GM12878 (cell line): ENCODE measurements around the gene MROH2B. TPM values are rescaled to one million over a fixed set of nuclear protein-coding genes. Genes with fewer than 3 reads are reported as not detected.

Experiments
- ATAC-seq: fragments of 200-7000 bp; cut with Tn5 transposase; 3 replicates; pipeline ENCODE4 v1.9.1; 2020; ENCODE audit warnings: mild to moderate bottlenecking, moderate library complexity
- BruUV-seq: library from RNA; stranded (reverse); fragments of 400-500 nt; replicated peaks from 2 replicates; lab custom pipeline; 2021; lab: Mats Ljungman, UMichigan
- CTCF ChIA-PET: fragments of 300-600 bp; sonication (Branson Sonifier 250); formaldehyde crosslinking; extraction: SDS; loops from one replicate; lab custom pipeline; 2021; ENCODE audit warnings: inconsistent platforms; lab: Yijun Ruan, JAX
- POLR2A ChIA-PET: fragments of 350-600 bp; formaldehyde crosslinking; extraction: SDS; loops from one replicate; lab custom pipeline; 2021; ENCODE audit warnings: inconsistent platforms; lab: Charles Lee
- RAD21 ChIA-PET: fragments of 300-600 bp; sonication (Branson Sonifier 250); formaldehyde crosslinking; loops from one replicate; lab custom pipeline; 2023; ENCODE audit warnings: antibody characterized with exemption; ENCODE audit not compliant: unreplicated experiment; lab: Charles Lee
- SMC1A ChIA-PET: fragments of 300-600 bp; sonication (Branson Sonifier 250); formaldehyde crosslinking; loops from one replicate; lab custom pipeline; 2023; ENCODE audit not compliant: unreplicated experiment, uncharacterized antibody; lab: Charles Lee
- DNase-seq: peaks from one replicate; pipeline ENCODE4 v3.0.0-alpha.2; 2011; ENCODE audit warnings: low read depth, low spot score
- FAIRE-seq: peaks from 3 replicates; lab custom pipeline; 2011; peaks lifted over from hg19 to GRCh38; lab: Jason Lieb, UNC
- H2AFZ ChIP-seq: 2 replicates; pipeline ENCODE4 v1.6.0; 2011; ENCODE audit warnings: low read depth, low read length, control low read depth; ENCODE audit not compliant: control insufficient read depth
- H3K27ac ChIP-seq: 2 replicates; pipeline ENCODE4 v1.5.1; 2011; ENCODE audit warnings: control low read depth; ENCODE audit not compliant: control insufficient read depth, insufficient read depth
- H3K27me3 ChIP-seq, 2 experiments: replicated peaks in 1 of 2; 2 replicates each; pipeline versions ENCODE4 v1.6.0 to v1.6.1; 2011; ENCODE audit warnings: low read length in 1 of 2; ENCODE audit not compliant: control insufficient read depth in 2 of 2, insufficient read depth in 2 of 2
- H3K36me3 ChIP-seq, 2 experiments: 2 replicates each; pipeline ENCODE4 v1.5.1; 2011; ENCODE audit warnings: low read length in 1 of 2; ENCODE audit not compliant: control insufficient read depth in 2 of 2, insufficient read depth in 2 of 2
- H3K4me1 ChIP-seq: 2 replicates; pipeline ENCODE4 v1.6.1; 2011; ENCODE audit warnings: mild to moderate bottlenecking, low read length, moderate library complexity, mixed read lengths; ENCODE audit not compliant: control insufficient read depth, insufficient read depth
- H3K4me2 ChIP-seq: 2 replicates; pipeline ENCODE4 v1.6.0; 2011; ENCODE audit warnings: control low read depth; ENCODE audit not compliant: control insufficient read depth, insufficient read depth
- H3K4me3 ChIP-seq: fragments of 200-600 bp; sonication (generic); 2 replicates; pipeline ENCODE4 v1.5.1; 2016
- H3K79me2 ChIP-seq: 2 replicates; pipeline ENCODE4 v1.6.0; 2011; ENCODE audit warnings: low read length; ENCODE audit not compliant: control insufficient read depth, insufficient read depth
- H3K9ac ChIP-seq: 2 replicates; pipeline ENCODE4 v1.8.0; 2011; ENCODE audit warnings: low read length, control low read depth, mixed read lengths; ENCODE audit not compliant: control insufficient read depth, insufficient read depth
- H3K9me3 ChIP-seq: replicated peaks from 3 replicates; pipeline ENCODE4 v1.5.1; 2011; ENCODE audit warnings: mild to moderate bottlenecking, low read length; ENCODE audit not compliant: control insufficient read depth, insufficient read depth
- H4K20me1 ChIP-seq: 2 replicates; pipeline ENCODE4 v1.6.0; 2011; ENCODE audit not compliant: control insufficient read depth, insufficient read depth
- ETV6 ChIP-seq, 2 experiments: fragments of 450-650 bp in 1 of 2; IDR thresholded peaks in 1 of 2; conservative IDR thresholded peaks in 1 of 2; 2 replicates each; pipeline ENCODE4 v1.6.1; 2014; ENCODE audit warnings: antibody characterized with exemption in 1 of 2, borderline replicate concordance in 1 of 2, low read depth in 1 of 2, mild to moderate bottlenecking in 1 of 2, moderate library complexity in 1 of 2
- HDAC6 ChIP-seq: fragments of 200-600 bp; sonication (generic); IDR thresholded peaks from one replicate; pipeline ENCODE4 v1.8.0; 2017; ENCODE audit warnings: antibody characterized with exemption; ENCODE audit not compliant: unreplicated experiment
- IKZF1 ChIP-seq: fragments of 450-650 bp; conservative IDR thresholded peaks from 2 replicates; pipeline ENCODE4 v1.6.1; 2017; ENCODE audit warnings: antibody characterized with exemption, mild to moderate bottlenecking
- KAT2A ChIP-seq: conservative IDR thresholded peaks from 2 replicates; pipeline ENCODE4 v1.6.1; 2011; ENCODE audit warnings: low read depth, low read length; ENCODE audit not compliant: control insufficient read depth
- POLR2AphosphoS5 ChIP-seq: IDR thresholded peaks from 2 replicates; pipeline ENCODE4 v1.6.1; 2011; ENCODE audit warnings: mild to moderate bottlenecking, low read length, inconsistent platforms
- RAD51 ChIP-seq: fragments of 450-650 bp; IDR thresholded peaks from 2 replicates; pipeline ENCODE4 v1.6.1; 2016; ENCODE audit warnings: moderate library complexity, mild to moderate bottlenecking, inconsistent platforms
- ZNF217 ChIP-seq: fragments of 450-650 bp; IDR thresholded peaks from 2 replicates; pipeline ENCODE4 v1.6.1; 2017; ENCODE audit warnings: antibody characterized with exemption, mild to moderate bottlenecking
- WGBS: methylation state at CpG from one replicate; pipeline ENCODE4 v1.1.6; 2016; ENCODE audit warnings: low lambda C conversion rate; ENCODE audit not compliant: insufficient replicate concordance, insufficient coverage; ENCODE audit errors: missing lambda C conversion rate; 5-methylcytosine and 5-hydroxymethylcytosine counted together
- in situ Hi-C: fragments of 300-500 bp; cut with MboI; formaldehyde crosslinking; loops from 9 replicates; pipeline ENCODE4 v1.14.3; 2018; ENCODE audit warnings: mixed read lengths
- intact Hi-C: fragments of 100-400 bp; cut with micrococcal nuclease; formaldehyde crosslinking; loops from one replicate; pipeline ENCODE4 v1.14.2; 2022; ENCODE audit not compliant: unreplicated experiment
- polyA plus RNA-seq, 11 experiments: library from polyadenylated mRNA; depleted of rRNA in 4 of 11; unstranded in 6 of 11; stranded (reverse) in 5 of 11; fragments of >200 nt; fragmentation: Nextera tagmentation in 4 of 11; fragmentation: Illumina TruSeq in 1 of 11; extraction: Ambion mirVana in 4 of 11; extraction: Trizol in 1 of 11; gene quantifications; 1 replicate in 1 of 11; 2 replicates in 10 of 11; pipeline versions ENCODE4 v1.2.1 to v1.2.3, GENCODE V29; 2011 to 2016; ENCODE audit warnings: inconsistent platforms in 2 of 11, missing spikeins in 2 of 11, low read depth in 1 of 11
- total RNA-seq, 4 experiments: library from RNA; depleted of rRNA in 3 of 4; stranded (reverse); fragments of >200 nt in 3 of 4; fragmentation: Illumina TruSeq in 1 of 4; extraction: Trizol in 1 of 4; gene quantifications; 2 replicates each; pipeline versions ENCODE4 v1.2.1 to v1.2.3, GENCODE V29; 2013 to 2021
- TF ChIP-seq, protein P1 (sequence below): IDR thresholded peaks from 2 replicates; pipeline ENCODE4 v1.6.1; 2011; ENCODE audit warnings: low read depth, mild to moderate bottlenecking, low read length, moderate library complexity, borderline replicate concordance; ENCODE audit errors: extremely low read depth
- TF ChIP-seq, protein P2 (sequence below): IDR thresholded peaks from 2 replicates; pipeline ENCODE4 v1.6.1; 2011; ENCODE audit warnings: mild to moderate bottlenecking, low read depth, low read length, moderate library complexity; ENCODE audit not compliant: insufficient replicate concordance
- TF ChIP-seq, protein P3 (sequence below): IDR thresholded peaks from 2 replicates; pipeline ENCODE4 v1.6.1; 2012; ENCODE audit warnings: low read depth, low read length, improper control_type of control experiment
- TF ChIP-seq, protein P4 (sequence below): fragments of 150-350 bp; IDR thresholded peaks from 2 replicates; pipeline ENCODE4 v1.6.1; 2016; ENCODE audit warnings: low read depth, low read length
- TF ChIP-seq, protein P5 (sequence below): IDR thresholded peaks from 2 replicates; pipeline ENCODE4 v1.6.1; 2012; ENCODE audit warnings: improper control_type of control experiment, low read depth, low read length; ENCODE audit not compliant: insufficient replicate concordance

MROH2B gene
- total and polyA plus RNA-seq, 10 of the 15 experiments (the other 5 are each of a cell fraction or from before 2014, with no cell fraction given), result not detected

DNA sequence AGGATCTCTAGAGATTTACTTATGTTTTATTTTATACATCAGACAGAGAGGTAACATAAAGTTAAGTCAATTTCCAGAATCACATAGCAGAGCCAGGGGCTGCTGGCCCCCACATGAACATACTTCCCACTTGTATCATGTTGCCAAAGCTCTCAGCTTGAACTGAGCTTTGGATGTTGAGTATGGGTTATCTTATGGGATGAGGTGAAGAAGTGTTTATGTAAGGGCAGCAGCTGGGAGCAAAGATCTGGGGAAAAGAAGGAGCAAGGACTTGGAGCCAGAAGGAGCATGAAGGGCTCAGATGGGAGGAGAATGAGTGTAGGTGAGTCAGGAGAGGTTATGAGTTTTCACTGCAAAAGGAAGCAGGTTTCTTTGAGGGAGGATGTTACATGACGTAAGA, 72.0 kb downstream of the MROH2B start:
- H3K27me3 ChIP-seq, result no peaks in the 10 kb centered on the region; a peak in 1 of 4 replicates
- FAIRE-seq (no peak), DNase-seq (no peak), ATAC-seq (no peak)
- H3K4me2 ChIP-seq, result no peak overlapping the region
- no peaks in the 10 kb centered on the region for H3K79me2 ChIP-seq
- in situ Hi-C loops, result no loop called here
- no peak overlapping the region for H2AFZ ChIP-seq
- POLR2A ChIA-PET, result no interaction called here
- SMC1A ChIA-PET, result no interaction called here
- H3K4me3 ChIP-seq, result no peak overlapping the region
- no peak overlapping the region for H3K9ac ChIP-seq
- RAD21 ChIA-PET, result no interaction called here
- H3K27ac ChIP-seq, result no peak overlapping the region
- H4K20me1 ChIP-seq, result no peaks in the 10 kb centered on the region
- intact Hi-C loops, result no loop called here
- 35% methylated on average over 1 of the region's 1 CpG for WGBS
- no peaks in the 10 kb centered on the region for H3K9me3 ChIP-seq
- no TSS peak for BruUV-seq
- no peaks in the 10 kb centered on the region for H3K4me1 ChIP-seq
- H3K36me3 ChIP-seq, result no peaks in the 10 kb centered on the region
- CTCF ChIA-PET, result no interaction called here
- TF ChIP-seq, protein P1, sequence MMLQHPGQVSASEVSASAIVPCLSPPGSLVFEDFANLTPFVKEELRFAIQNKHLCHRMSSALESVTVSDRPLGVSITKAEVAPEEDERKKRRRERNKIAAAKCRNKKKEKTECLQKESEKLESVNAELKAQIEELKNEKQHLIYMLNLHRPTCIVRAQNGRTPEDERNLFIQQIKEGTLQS, result no peak
- no peak for TF ChIP-seq KAT2A
- no peak for TF ChIP-seq HDAC6
- no peak for TF ChIP-seq ZNF217
- no peak for TF ChIP-seq POLR2AphosphoS5
- TF ChIP-seq, protein P2, sequence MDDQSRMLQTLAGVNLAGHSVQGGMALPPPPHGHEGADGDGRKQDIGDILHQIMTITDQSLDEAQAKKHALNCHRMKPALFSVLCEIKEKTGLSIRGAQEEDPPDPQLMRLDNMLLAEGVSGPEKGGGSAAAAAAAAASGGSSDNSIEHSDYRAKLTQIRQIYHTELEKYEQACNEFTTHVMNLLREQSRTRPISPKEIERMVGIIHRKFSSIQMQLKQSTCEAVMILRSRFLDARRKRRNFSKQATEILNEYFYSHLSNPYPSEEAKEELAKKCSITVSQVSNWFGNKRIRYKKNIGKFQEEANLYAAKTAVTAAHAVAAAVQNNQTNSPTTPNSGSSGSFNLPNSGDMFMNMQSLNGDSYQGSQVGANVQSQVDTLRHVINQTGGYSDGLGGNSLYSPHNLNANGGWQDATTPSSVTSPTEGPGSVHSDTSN, result no peak
- no peak for TF ChIP-seq RAD51
- TF ChIP-seq, protein P3, sequence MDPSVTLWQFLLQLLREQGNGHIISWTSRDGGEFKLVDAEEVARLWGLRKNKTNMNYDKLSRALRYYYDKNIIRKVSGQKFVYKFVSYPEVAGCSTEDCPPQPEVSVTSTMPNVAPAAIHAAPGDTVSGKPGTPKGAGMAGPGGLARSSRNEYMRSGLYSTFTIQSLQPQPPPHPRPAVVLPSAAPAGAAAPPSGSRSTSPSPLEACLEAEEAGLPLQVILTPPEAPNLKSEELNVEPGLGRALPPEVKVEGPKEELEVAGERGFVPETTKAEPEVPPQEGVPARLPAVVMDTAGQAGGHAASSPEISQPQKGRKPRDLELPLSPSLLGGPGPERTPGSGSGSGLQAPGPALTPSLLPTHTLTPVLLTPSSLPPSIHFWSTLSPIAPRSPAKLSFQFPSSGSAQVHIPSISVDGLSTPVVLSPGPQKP, result no peak
- no peak for TF ChIP-seq ETV6 (conservative IDR thresholded peaks at IDR 0.05 in 1 of 2, IDR thresholded peaks at IDR 0.05 in 1 of 2; ENCODE audit: borderline replicate concordance in 1 of 2, low read depth in 1 of 2)
- TF ChIP-seq, protein P4, sequence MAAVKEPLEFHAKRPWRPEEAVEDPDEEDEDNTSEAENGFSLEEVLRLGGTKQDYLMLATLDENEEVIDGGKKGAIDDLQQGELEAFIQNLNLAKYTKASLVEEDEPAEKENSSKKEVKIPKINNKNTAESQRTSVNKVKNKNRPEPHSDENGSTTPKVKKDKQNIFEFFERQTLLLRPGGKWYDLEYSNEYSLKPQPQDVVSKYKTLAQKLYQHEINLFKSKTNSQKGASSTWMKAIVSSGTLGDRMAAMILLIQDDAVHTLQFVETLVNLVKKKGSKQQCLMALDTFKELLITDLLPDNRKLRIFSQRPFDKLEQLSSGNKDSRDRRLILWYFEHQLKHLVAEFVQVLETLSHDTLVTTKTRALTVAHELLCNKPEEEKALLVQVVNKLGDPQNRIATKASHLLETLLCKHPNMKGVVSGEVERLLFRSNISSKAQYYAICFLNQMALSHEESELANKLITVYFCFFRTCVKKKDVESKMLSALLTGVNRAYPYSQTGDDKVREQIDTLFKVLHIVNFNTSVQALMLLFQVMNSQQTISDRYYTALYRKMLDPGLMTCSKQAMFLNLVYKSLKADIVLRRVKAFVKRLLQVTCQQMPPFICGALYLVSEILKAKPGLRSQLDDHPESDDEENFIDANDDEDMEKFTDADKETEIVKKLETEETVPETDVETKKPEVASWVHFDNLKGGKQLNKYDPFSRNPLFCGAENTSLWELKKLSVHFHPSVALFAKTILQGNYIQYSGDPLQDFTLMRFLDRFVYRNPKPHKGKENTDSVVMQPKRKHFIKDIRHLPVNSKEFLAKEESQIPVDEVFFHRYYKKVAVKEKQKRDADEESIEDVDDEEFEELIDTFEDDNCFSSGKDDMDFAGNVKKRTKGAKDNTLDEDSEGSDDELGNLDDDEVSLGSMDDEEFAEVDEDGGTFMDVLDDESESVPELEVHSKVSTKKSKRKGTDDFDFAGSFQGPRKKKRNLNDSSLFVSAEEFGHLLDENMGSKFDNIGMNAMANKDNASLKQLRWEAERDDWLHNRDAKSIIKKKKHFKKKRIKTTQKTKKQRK, result no peak
- no peak for TF ChIP-seq IKZF1
- TF ChIP-seq, protein P5, sequence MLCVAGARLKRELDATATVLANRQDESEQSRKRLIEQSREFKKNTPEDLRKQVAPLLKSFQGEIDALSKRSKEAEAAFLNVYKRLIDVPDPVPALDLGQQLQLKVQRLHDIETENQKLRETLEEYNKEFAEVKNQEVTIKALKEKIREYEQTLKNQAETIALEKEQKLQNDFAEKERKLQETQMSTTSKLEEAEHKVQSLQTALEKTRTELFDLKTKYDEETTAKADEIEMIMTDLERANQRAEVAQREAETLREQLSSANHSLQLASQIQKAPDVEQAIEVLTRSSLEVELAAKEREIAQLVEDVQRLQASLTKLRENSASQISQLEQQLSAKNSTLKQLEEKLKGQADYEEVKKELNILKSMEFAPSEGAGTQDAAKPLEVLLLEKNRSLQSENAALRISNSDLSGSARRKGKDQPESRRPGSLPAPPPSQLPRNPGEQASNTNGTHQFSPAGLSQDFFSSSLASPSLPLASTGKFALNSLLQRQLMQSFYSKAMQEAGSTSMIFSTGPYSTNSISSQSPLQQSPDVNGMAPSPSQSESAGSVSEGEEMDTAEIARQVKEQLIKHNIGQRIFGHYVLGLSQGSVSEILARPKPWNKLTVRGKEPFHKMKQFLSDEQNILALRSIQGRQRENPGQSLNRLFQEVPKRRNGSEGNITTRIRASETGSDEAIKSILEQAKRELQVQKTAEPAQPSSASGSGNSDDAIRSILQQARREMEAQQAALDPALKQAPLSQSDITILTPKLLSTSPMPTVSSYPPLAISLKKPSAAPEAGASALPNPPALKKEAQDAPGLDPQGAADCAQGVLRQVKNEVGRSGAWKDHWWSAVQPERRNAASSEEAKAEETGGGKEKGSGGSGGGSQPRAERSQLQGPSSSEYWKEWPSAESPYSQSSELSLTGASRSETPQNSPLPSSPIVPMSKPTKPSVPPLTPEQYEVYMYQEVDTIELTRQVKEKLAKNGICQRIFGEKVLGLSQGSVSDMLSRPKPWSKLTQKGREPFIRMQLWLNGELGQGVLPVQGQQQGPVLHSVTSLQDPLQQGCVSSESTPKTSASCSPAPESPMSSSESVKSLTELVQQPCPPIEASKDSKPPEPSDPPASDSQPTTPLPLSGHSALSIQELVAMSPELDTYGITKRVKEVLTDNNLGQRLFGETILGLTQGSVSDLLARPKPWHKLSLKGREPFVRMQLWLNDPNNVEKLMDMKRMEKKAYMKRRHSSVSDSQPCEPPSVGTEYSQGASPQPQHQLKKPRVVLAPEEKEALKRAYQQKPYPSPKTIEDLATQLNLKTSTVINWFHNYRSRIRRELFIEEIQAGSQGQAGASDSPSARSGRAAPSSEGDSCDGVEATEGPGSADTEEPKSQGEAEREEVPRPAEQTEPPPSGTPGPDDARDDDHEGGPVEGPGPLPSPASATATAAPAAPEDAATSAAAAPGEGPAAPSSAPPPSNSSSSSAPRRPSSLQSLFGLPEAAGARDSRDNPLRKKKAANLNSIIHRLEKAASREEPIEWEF, result no peak
